Neural cell (in vitro differentiated cells): Measurements from ENCODE around the gene TGFBRAP1.

Experiments
- CTCF ChIP-seq: fragments of 450-650 bp; IDR thresholded peaks from 2 replicates; pipeline ENCODE4 v1.5.1; 2014; ENCODE audit warnings: antibody characterized with exemption, mild to moderate bottlenecking, moderate library complexity; ENCODE audit not compliant: poor library complexity, severe bottlenecking
- EP300 ChIP-seq: fragments of 450-650 bp; conservative IDR thresholded peaks from 2 replicates; pipeline ENCODE4 v1.6.1; 2014; ENCODE audit warnings: antibody characterized with exemption, mild to moderate bottlenecking, moderate library complexity; ENCODE audit not compliant: poor library complexity, severe bottlenecking
- EZH2 ChIP-seq: fragments of 200-600, 300-800 bp; shearing (Covaris generic), sonication (generic); IDR thresholded peaks from 2 replicates; pipeline ENCODE4 v1.6.1; 2014; ENCODE audit warnings: antibody characterized with exemption, low read length, borderline replicate concordance, mild to moderate bottlenecking; ENCODE audit not compliant: insufficient read depth, poor library complexity, severe bottlenecking
- POLR2AphosphoS5 ChIP-seq: IDR thresholded peaks from 2 replicates; pipeline ENCODE4 v1.6.1; 2012
- RAD21 ChIP-seq: fragments of 450-650 bp; conservative IDR thresholded peaks from 2 replicates; pipeline ENCODE4 v1.6.1; 2014; ENCODE audit warnings: antibody characterized with exemption, mild to moderate bottlenecking, moderate library complexity
- REST ChIP-seq: IDR thresholded peaks from 2 replicates; pipeline ENCODE4 v1.6.1; 2012; ENCODE audit warnings: borderline replicate concordance
- SMC3 ChIP-seq: fragments of 450-650 bp; conservative IDR thresholded peaks from 2 replicates; pipeline ENCODE4 v1.6.1; 2014; ENCODE audit warnings: antibody characterized with exemption, mild to moderate bottlenecking, moderate library complexity; ENCODE audit not compliant: poor library complexity

GRCh38 chr2:105287692-105288091 lies 41.8 kb downstream of the TGFBRAP1 start:
- peak; percentile 43 for TF ChIP-seq CTCF
- TF ChIP-seq EP300 = no peak
- no peak for TF ChIP-seq POLR2AphosphoS5
- TF ChIP-seq REST = no peak
- TF ChIP-seq SMC3 = no peak
- peak; percentile 19 for TF ChIP-seq RAD21
- no peak for TF ChIP-seq EZH2
